Mucosa of rectum (tissue), 2 donors: ENCODE data around the gene SUSD6.

Source experiments
- H3K27ac ChIP-seq, 2 donors: one replicate each; pipeline ENCODE4 v1.7.0; 2013; ENCODE audit warnings: inconsistent platforms in 2 of 2, low read depth in 2 of 2, low read length in 2 of 2
- H3K27me3 ChIP-seq, 2 donors: one replicate each; pipeline ENCODE4 v1.7.0; 2013; ENCODE audit warnings: low read length in 2 of 2; ENCODE audit not compliant: control insufficient read depth in 2 of 2, insufficient read depth in 2 of 2
- H3K36me3 ChIP-seq, 2 donors: one replicate each; pipeline ENCODE4 v1.7.0; 2013; ENCODE audit warnings: low read length in 2 of 2; ENCODE audit not compliant: control insufficient read depth in 2 of 2, insufficient read depth in 2 of 2
- H3K4me1 ChIP-seq, 2 donors: one replicate each; pipeline ENCODE4 v1.7.0; 2013; ENCODE audit warnings: low read length in 2 of 2, mild to moderate bottlenecking in 1 of 2; ENCODE audit not compliant: control insufficient read depth in 2 of 2, insufficient read depth in 2 of 2
- H3K4me3 ChIP-seq, 2 donors: one replicate each; pipeline ENCODE4 v1.7.0; 2013; ENCODE audit warnings: low read length in 2 of 2
- H3K9ac ChIP-seq, 2 donors: one replicate each; pipeline ENCODE4 v1.7.0; 2013; ENCODE audit warnings: low read length in 2 of 2, low read depth in 1 of 2, mild to moderate bottlenecking in 1 of 2
- H3K9me3 ChIP-seq, 2 donors: one replicate each; pipeline ENCODE4 v1.7.0; 2013; ENCODE audit warnings: low read length in 2 of 2; ENCODE audit not compliant: control insufficient read depth in 2 of 2
- donor health status: healthy.
- donor health status: Normal muscosa, but diverticular disease.

SUSD6 gene

DNA sequence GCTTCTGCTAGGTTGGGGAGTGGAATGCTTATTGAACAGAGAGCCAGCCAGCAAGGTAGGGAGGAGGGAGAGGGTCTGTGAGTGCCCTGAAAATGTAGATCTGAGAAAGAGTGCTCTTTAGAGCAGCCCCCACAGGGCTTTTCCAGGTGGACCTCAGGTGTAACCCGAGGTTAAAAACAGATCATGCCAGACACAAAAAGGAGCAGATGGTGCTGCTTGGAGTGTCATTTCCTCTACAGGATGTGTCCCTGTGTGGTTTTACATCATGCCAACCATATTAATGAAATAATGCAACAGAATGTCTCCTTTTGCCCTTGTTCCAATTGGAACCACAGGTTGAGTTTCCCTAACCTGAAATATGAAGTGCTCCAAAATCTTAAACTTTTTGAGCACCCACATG lies 6.4 kb downstream of the SUSD6 start:
- peaks cover 40 to 54% of the 10 kb centered on the region in 2 donors for H3K4me1 ChIP-seq
- H3K27ac ChIP-seq: peak overlapping the region in 1 of 2 donors; percentile 48
- no peak overlapping the region for H3K9ac ChIP-seq
- H3K4me3 ChIP-seq: no peak overlapping the region
- H3K27me3 ChIP-seq: no peaks in the 10 kb centered on the region
- no peaks in the 10 kb centered on the region for H3K36me3 ChIP-seq
- no peaks in the 10 kb centered on the region for H3K9me3 ChIP-seq

GRCh38 chr14:69619012-69619411 lies 7.6 kb downstream of the SUSD6 start:
- Histone ChIP-seq H3K9me3 (no peaks in the 10 kb centered on the region), H3K4me3 (no peak overlapping the region), H3K36me3 (no peaks in the 10 kb centered on the region), H3K27me3 (no peaks in the 10 kb centered on the region), H3K4me1 (peaks cover 32 to 45% of the 10 kb centered on the region in 2 donors), H3K9ac (no peak overlapping the region), H3K27ac (no peak overlapping the region)

GRCh38 chr14:69620211-69620611 lies 8.8 kb downstream of the SUSD6 start:
- no peaks in the 10 kb centered on the region for H3K9me3 ChIP-seq
- no peaks in the 10 kb centered on the region for H3K36me3 ChIP-seq
- H3K27me3 ChIP-seq: no peaks in the 10 kb centered on the region
- no peak overlapping the region for H3K4me3 ChIP-seq
- H3K4me1 ChIP-seq: peaks cover 26 to 37% of the 10 kb centered on the region in 2 donors
- H3K27ac ChIP-seq: no peak overlapping the region
- H3K9ac ChIP-seq: no peak overlapping the region

DNA sequence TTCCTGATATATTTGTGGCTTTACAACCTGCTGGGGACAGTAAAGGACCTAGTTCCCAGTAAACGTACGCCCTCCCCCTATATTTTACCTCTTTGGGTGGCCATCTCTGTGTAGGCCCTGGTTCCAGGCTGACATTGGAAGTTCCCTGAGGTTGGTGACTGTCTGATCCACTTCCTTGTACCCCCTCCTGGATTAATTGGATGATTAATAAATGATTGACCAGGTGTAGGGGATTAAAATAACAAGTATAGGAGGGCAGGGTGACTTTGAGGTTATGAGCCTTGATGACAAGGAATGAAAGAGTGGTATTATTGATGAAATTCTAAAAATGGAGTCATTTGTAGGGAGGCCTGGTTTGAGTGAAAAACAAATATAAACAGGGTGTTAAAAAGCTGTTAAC lies 9.6 kb downstream of the SUSD6 start:
- Histone ChIP-seq H3K9ac (no peak overlapping the region), H3K27ac (no peak overlapping the region), H3K4me1 (peaks cover 19 to 36% of the 10 kb centered on the region in 2 donors), H3K4me3 (no peak overlapping the region), H3K9me3 (no peaks in the 10 kb centered on the region), H3K27me3 (no peaks in the 10 kb centered on the region), H3K36me3 (no peaks in the 10 kb centered on the region)

DNA sequence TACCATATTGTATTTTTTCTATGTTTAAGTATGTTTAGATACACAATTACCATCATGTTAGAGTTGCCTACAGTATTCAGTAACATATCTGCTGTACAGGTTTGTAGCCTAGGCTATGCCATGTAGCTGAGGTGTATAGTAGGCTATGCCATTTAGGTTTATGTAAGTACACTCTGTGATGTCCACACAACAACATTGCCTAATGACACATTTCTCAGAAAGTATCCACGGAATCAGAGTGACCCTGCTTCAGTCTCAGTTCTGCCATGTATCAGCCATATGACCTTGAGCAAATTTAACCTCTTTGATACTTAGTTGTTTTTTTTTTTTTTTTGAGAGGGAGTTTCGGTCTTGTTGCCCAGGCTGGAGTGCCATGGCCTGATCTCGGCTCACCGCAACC lies 12.7 kb downstream of the SUSD6 start:
- no peaks in the 10 kb centered on the region for H3K9me3 ChIP-seq
- no peaks in the 10 kb centered on the region for H3K36me3 ChIP-seq
- peaks cover 6 to 24% of the 10 kb centered on the region in 2 donors for H3K4me1 ChIP-seq
- no peak overlapping the region for H3K4me3 ChIP-seq
- no peak overlapping the region for H3K27ac ChIP-seq
- H3K9ac ChIP-seq: no peak overlapping the region
- no peaks in the 10 kb centered on the region for H3K27me3 ChIP-seq

GRCh38 chr14:69625299-69626131 lies 14.1 kb downstream of the SUSD6 start:
- Histone ChIP-seq H3K9ac (peak overlapping the region in 1 of 2 donors; percentile 15), H3K36me3 (no peaks in the 10 kb centered on the region), H3K9me3 (no peaks in the 10 kb centered on the region), H3K27me3 (no peaks in the 10 kb centered on the region), H3K27ac (peak overlapping the region in 1 of 2 donors; percentile 38), H3K4me1 (peaks cover 7 to 29% of the 10 kb centered on the region in 2 donors), H3K4me3 (peak overlapping the region in 1 of 2 donors; percentile 9)

GRCh38 chr14:69626132-69626500 lies 14.7 kb downstream of the SUSD6 start:
- H3K4me1 ChIP-seq: peaks cover 7 to 27% of the 10 kb centered on the region in 2 donors
- peak overlapping the region in 1 of 2 donors; percentile 38 for H3K27ac ChIP-seq

GRCh38 chr14:69629225-69630127 lies 18.1 kb downstream of the SUSD6 start:
- no peaks in the 10 kb centered on the region for H3K27me3 ChIP-seq
- H3K4me3 ChIP-seq: no peak overlapping the region
- no peak overlapping the region for H3K27ac ChIP-seq
- no peaks in the 10 kb centered on the region for H3K9me3 ChIP-seq
- peaks cover 0 to 2% of the 10 kb centered on the region in 2 donors for H3K36me3 ChIP-seq
- H3K9ac ChIP-seq: no peak overlapping the region
- H3K4me1 ChIP-seq: peaks cover 16 to 48% of the 10 kb centered on the region in 2 donors

More at GRCh38 chr14:69626132-69626500, 14.7 kb downstream of the SUSD6 start:
- Histone ChIP-seq H3K36me3 (peaks cover 0 to 2% of the 10 kb centered on the region in 2 donors), H3K9ac (peak overlapping the region in 1 of 2 donors; percentile 15), H3K4me3 (no peak overlapping the region), H3K27me3 (no peaks in the 10 kb centered on the region), H3K9me3 (no peaks in the 10 kb centered on the region)

- H3K9ac ChIP-seq: no peak overlapping the region
- no peaks in the 10 kb centered on the region for H3K9me3 ChIP-seq
- no peaks in the 10 kb centered on the region for H3K27me3 ChIP-seq
- H3K27ac ChIP-seq: no peak overlapping the region
- H3K36me3 ChIP-seq: peaks cover 0 to 2% of the 10 kb centered on the region in 2 donors
- H3K4me3 ChIP-seq: no peak overlapping the region
- H3K4me1 ChIP-seq: peaks cover 18 to 47% of the 10 kb centered on the region in 2 donors
Measured at GRCh38 chr14:69630360-69630759, 19.0 kb downstream of the SUSD6 start.

GRCh38 chr14:69631509-69631908 lies 20.1 kb downstream of the SUSD6 start:
- Histone ChIP-seq H3K27ac (no peak overlapping the region), H3K9ac (no peak overlapping the region), H3K36me3 (peaks cover 0 to 2% of the 10 kb centered on the region in 2 donors), H3K4me1 (peaks cover 27 to 49% of the 10 kb centered on the region in 2 donors), H3K9me3 (no peaks in the 10 kb centered on the region), H3K27me3 (no peaks in the 10 kb centered on the region), H3K4me3 (no peak overlapping the region)
